Adrenal gland (tissue), 5 donors: Measurements from ENCODE around the gene GRIA3.

ENCODE experiments used
- CTCF ChIP-seq, 6 experiments: fragments of 450-650 bp in 4 of 6; fragments of 200-600 bp in 2 of 6; sonication (generic) in 1 of 6; IDR thresholded peaks; 1 replicate in 5 of 6; 2 replicates in 1 of 6; pipeline versions ENCODE4 v1.5.1 to v1.8.0; 2016 to 2021; ENCODE audit warnings: antibody characterized with exemption in 6 of 6, mild to moderate bottlenecking in 2 of 6, moderate library complexity in 1 of 6
- POLR2A ChIP-seq, 2 donors: fragments of 450-650 bp; IDR thresholded peaks; one replicate each; pipeline ENCODE4 v1.6.1; 2017; ENCODE audit warnings: antibody characterized with exemption in 2 of 2, mild to moderate bottlenecking in 2 of 2, moderate library complexity in 1 of 2
- donor health status: DM: no; HTN: no; CAD: no.

- TF ChIP-seq CTCF (IDR thresholded peaks at IDR 0.05) (no peak), POLR2A (IDR thresholded peaks at IDR 0.05) (no peak)
These were observed 43.6 kb upstream of the GRIA3 start for GRCh38 chrX:123140454-123140853.
